Measurements from ENCODE around the gene KIAA1549.

The KIAA1549 gene

GRCh38 chr7:138900035-138900828 is 81.0 kb downstream of the KIAA1549 start:
- Histone ChIP-seq H3K36me3 (ENCODE audit: insufficient read depth, low read length) (no peaks in the 10 kb centered on the region), H3K9ac (ENCODE audit: low read length) (no peak overlapping the region), H3K9me3 (ENCODE audit: low read length) (no peaks in the 10 kb centered on the region), H3K4me3 (ENCODE audit: low read depth in 1 of 2, low read length in 2 of 2) (no peak overlapping the region), H3K4me1 (ENCODE audit: insufficient read depth, low read length) (no peaks in the 10 kb centered on the region), H3K27ac (ENCODE audit: low read depth, low read length) (no peak overlapping the region), H3K27me3 (ENCODE audit: control insufficient read depth in 1 of 2, insufficient read depth in 2 of 2, low read length in 2 of 2) (no peaks in the 10 kb centered on the region)

GRCh38 chr7:138898802-138899201 is 82.4 kb downstream of the KIAA1549 start:
- no peak overlapping the region for H3K4me3 ChIP-seq (ENCODE audit: low read depth in 1 of 2, low read length in 2 of 2)
- no peaks in the 10 kb centered on the region for H3K27me3 ChIP-seq (ENCODE audit: control insufficient read depth in 1 of 2, insufficient read depth in 2 of 2, low read length in 2 of 2)
- H3K27ac ChIP-seq (ENCODE audit: low read depth, low read length), result no peak overlapping the region
- no peaks in the 10 kb centered on the region for H3K36me3 ChIP-seq (ENCODE audit: insufficient read depth, low read length)
- H3K9ac ChIP-seq (ENCODE audit: low read length), result no peak overlapping the region
- H3K4me1 ChIP-seq (ENCODE audit: insufficient read depth, low read length), result no peaks in the 10 kb centered on the region
- H3K9me3 ChIP-seq (ENCODE audit: low read length), result no peaks in the 10 kb centered on the region

GRCh38 chr7:138898255-138898654 is 82.9 kb downstream of the KIAA1549 start:
- H3K27ac ChIP-seq (ENCODE audit: low read depth, low read length), result no peak overlapping the region
- no peak overlapping the region for H3K9ac ChIP-seq (ENCODE audit: low read length)
- no peaks in the 10 kb centered on the region for H3K27me3 ChIP-seq (ENCODE audit: control insufficient read depth in 1 of 2, insufficient read depth in 2 of 2, low read length in 2 of 2)
- no peaks in the 10 kb centered on the region for H3K4me1 ChIP-seq (ENCODE audit: insufficient read depth, low read length)
- no peaks in the 10 kb centered on the region for H3K9me3 ChIP-seq (ENCODE audit: low read length)
- no peaks in the 10 kb centered on the region for H3K36me3 ChIP-seq (ENCODE audit: insufficient read depth, low read length)
- H3K4me3 ChIP-seq (ENCODE audit: low read depth in 1 of 2, low read length in 2 of 2), result no peak overlapping the region

- H3K9ac ChIP-seq (ENCODE audit: low read length), result no peak overlapping the region
- H3K4me3 ChIP-seq (ENCODE audit: low read depth in 1 of 2, low read length in 2 of 2), result no peak overlapping the region
- H3K4me1 ChIP-seq (ENCODE audit: insufficient read depth, low read length), result no peaks in the 10 kb centered on the region
- no peaks in the 10 kb centered on the region for H3K9me3 ChIP-seq (ENCODE audit: low read length)
- H3K27me3 ChIP-seq (ENCODE audit: control insufficient read depth in 1 of 2, insufficient read depth in 2 of 2, low read length in 2 of 2), result no peaks in the 10 kb centered on the region
- H3K27ac ChIP-seq (ENCODE audit: low read depth, low read length), result no peak overlapping the region
- H3K36me3 ChIP-seq (ENCODE audit: insufficient read depth, low read length), result no peaks in the 10 kb centered on the region
These were observed 85.5 kb downstream of the KIAA1549 start for GRCh38 chr7:138895679-138896078.

GRCh38 chr7:138893258-138893657 is 87.9 kb downstream of the KIAA1549 start:
- no peak overlapping the region for H3K27ac ChIP-seq (ENCODE audit: low read depth, low read length)
- no peaks in the 10 kb centered on the region for H3K9me3 ChIP-seq (ENCODE audit: low read length)
- no peak overlapping the region for H3K9ac ChIP-seq (ENCODE audit: low read length)
- H3K4me3 ChIP-seq (ENCODE audit: low read depth in 1 of 2, low read length in 2 of 2), result no peak overlapping the region
- H3K36me3 ChIP-seq (ENCODE audit: insufficient read depth, low read length), result no peaks in the 10 kb centered on the region
- H3K27me3 ChIP-seq (ENCODE audit: control insufficient read depth in 1 of 2, insufficient read depth in 2 of 2, low read length in 2 of 2), result no peaks in the 10 kb centered on the region
- H3K4me1 ChIP-seq (ENCODE audit: insufficient read depth, low read length), result no peaks in the 10 kb centered on the region

- no peaks in the 10 kb centered on the region for H3K9me3 ChIP-seq (ENCODE audit: low read length)
- H3K27ac ChIP-seq (ENCODE audit: low read depth, low read length), result no peak overlapping the region
- H3K27me3 ChIP-seq (ENCODE audit: control insufficient read depth in 1 of 2, insufficient read depth in 2 of 2, low read length in 2 of 2), result no peaks in the 10 kb centered on the region
- H3K9ac ChIP-seq (ENCODE audit: low read length), result no peak overlapping the region
- H3K36me3 ChIP-seq (ENCODE audit: insufficient read depth, low read length), result no peaks in the 10 kb centered on the region
- no peaks in the 10 kb centered on the region for H3K4me1 ChIP-seq (ENCODE audit: insufficient read depth, low read length)
- no peak overlapping the region for H3K4me3 ChIP-seq (ENCODE audit: low read depth in 1 of 2, low read length in 2 of 2)
These were observed 88.4 kb downstream of the KIAA1549 start for GRCh38 chr7:138892812-138893211.

GRCh38 chr7:138892006-138892630 is 89.1 kb downstream of the KIAA1549 start:
- H3K27me3 ChIP-seq (ENCODE audit: control insufficient read depth in 1 of 2, insufficient read depth in 2 of 2, low read length in 2 of 2), result no peaks in the 10 kb centered on the region
- H3K9ac ChIP-seq (ENCODE audit: low read length), result no peak overlapping the region
- no peaks in the 10 kb centered on the region for H3K9me3 ChIP-seq (ENCODE audit: low read length)
- H3K36me3 ChIP-seq (ENCODE audit: insufficient read depth, low read length), result no peaks in the 10 kb centered on the region
- H3K27ac ChIP-seq (ENCODE audit: low read depth, low read length), result no peak overlapping the region
- H3K4me1 ChIP-seq (ENCODE audit: insufficient read depth, low read length), result no peaks in the 10 kb centered on the region
- H3K4me3 ChIP-seq (ENCODE audit: low read depth in 1 of 2, low read length in 2 of 2), result no peak overlapping the region

GRCh38 chr7:138891446-138891810 is 89.8 kb downstream of the KIAA1549 start:
- Histone ChIP-seq H3K9ac (ENCODE audit: low read length) (no peak overlapping the region), H3K4me1 (ENCODE audit: insufficient read depth, low read length) (no peaks in the 10 kb centered on the region), H3K4me3 (ENCODE audit: low read depth in 1 of 2, low read length in 2 of 2) (no peak overlapping the region), H3K27me3 (ENCODE audit: control insufficient read depth in 1 of 2, insufficient read depth in 2 of 2, low read length in 2 of 2) (no peaks in the 10 kb centered on the region), H3K27ac (ENCODE audit: low read depth, low read length) (no peak overlapping the region), H3K36me3 (ENCODE audit: insufficient read depth, low read length) (no peaks in the 10 kb centered on the region), H3K9me3 (ENCODE audit: low read length) (no peaks in the 10 kb centered on the region)

- H3K27ac ChIP-seq (ENCODE audit: low read depth, low read length), result no peak overlapping the region
- H3K4me3 ChIP-seq (ENCODE audit: low read depth in 1 of 2, low read length in 2 of 2), result no peak overlapping the region
- H3K36me3 ChIP-seq (ENCODE audit: insufficient read depth, low read length), result no peaks in the 10 kb centered on the region
- H3K4me1 ChIP-seq (ENCODE audit: insufficient read depth, low read length), result no peaks in the 10 kb centered on the region
- H3K27me3 ChIP-seq (ENCODE audit: control insufficient read depth in 1 of 2, insufficient read depth in 2 of 2, low read length in 2 of 2), result no peaks in the 10 kb centered on the region
- H3K9me3 ChIP-seq (ENCODE audit: low read length), result no peaks in the 10 kb centered on the region
- H3K9ac ChIP-seq (ENCODE audit: low read length), result no peak overlapping the region
These were observed 90.4 kb downstream of the KIAA1549 start for GRCh38 chr7:138890499-138891445.

- Histone ChIP-seq H3K4me1 (ENCODE audit: insufficient read depth, low read length) (no peaks in the 10 kb centered on the region), H3K4me3 (ENCODE audit: low read depth in 1 of 2, low read length in 2 of 2) (no peak overlapping the region), H3K27me3 (ENCODE audit: control insufficient read depth in 1 of 2, insufficient read depth in 2 of 2, low read length in 2 of 2) (no peaks in the 10 kb centered on the region), H3K27ac (ENCODE audit: low read depth, low read length) (no peak overlapping the region), H3K36me3 (ENCODE audit: insufficient read depth, low read length) (no peaks in the 10 kb centered on the region), H3K9me3 (ENCODE audit: low read length) (no peaks in the 10 kb centered on the region), H3K9ac (ENCODE audit: low read length) (no peak overlapping the region)
These were observed 91.3 kb downstream of the KIAA1549 start for GRCh38 chr7:138889582-138890498.

Measured in muscle layer of colon (tissue), 2 donors.